Vagina (tissue), 2 donors: ENCODE measurements around the gene XPO4.

ENCODE experiments used
- CTCF ChIP-seq, 3 experiments: fragments of 450-650 bp in 2 of 3; fragments of 200-600 bp in 1 of 3; sonication (generic) in 1 of 3; IDR thresholded peaks; one replicate each; pipeline ENCODE4 v1.5.1; 2017 to 2019; ENCODE audit warnings: antibody characterized with exemption in 3 of 3, mild to moderate bottlenecking in 2 of 3, moderate library complexity in 2 of 3
- POLR2A ChIP-seq, 2 donors: fragments of 450-650 bp; IDR thresholded peaks; one replicate each; pipeline ENCODE4 v1.6.1; 2017; ENCODE audit warnings: antibody characterized with exemption in 2 of 2, mild to moderate bottlenecking in 2 of 2, moderate library complexity in 2 of 2

GRCh38 chr13:20749377-20749776 lies 153.2 kb downstream of the XPO4 start:
- TF ChIP-seq CTCF (IDR thresholded peaks at IDR 0.05) (no peak), POLR2A (IDR thresholded peaks at IDR 0.05) (no peak)
